ENCODE data around the gene METTL2A. TPM values are rescaled to one million over a fixed set of nuclear protein-coding genes. Genes with fewer than 3 reads are reported as not detected.
"Not testable (repeated sequence)": the region's sequence is repeated elsewhere in the genome, so short reads cannot be mapped to it uniquely, and the experiment has no call there.

The METTL2A gene
- 10 to 100 TPM; 14.7 to 17.4 (median 15.8) TPM for total RNA-seq

DNA sequence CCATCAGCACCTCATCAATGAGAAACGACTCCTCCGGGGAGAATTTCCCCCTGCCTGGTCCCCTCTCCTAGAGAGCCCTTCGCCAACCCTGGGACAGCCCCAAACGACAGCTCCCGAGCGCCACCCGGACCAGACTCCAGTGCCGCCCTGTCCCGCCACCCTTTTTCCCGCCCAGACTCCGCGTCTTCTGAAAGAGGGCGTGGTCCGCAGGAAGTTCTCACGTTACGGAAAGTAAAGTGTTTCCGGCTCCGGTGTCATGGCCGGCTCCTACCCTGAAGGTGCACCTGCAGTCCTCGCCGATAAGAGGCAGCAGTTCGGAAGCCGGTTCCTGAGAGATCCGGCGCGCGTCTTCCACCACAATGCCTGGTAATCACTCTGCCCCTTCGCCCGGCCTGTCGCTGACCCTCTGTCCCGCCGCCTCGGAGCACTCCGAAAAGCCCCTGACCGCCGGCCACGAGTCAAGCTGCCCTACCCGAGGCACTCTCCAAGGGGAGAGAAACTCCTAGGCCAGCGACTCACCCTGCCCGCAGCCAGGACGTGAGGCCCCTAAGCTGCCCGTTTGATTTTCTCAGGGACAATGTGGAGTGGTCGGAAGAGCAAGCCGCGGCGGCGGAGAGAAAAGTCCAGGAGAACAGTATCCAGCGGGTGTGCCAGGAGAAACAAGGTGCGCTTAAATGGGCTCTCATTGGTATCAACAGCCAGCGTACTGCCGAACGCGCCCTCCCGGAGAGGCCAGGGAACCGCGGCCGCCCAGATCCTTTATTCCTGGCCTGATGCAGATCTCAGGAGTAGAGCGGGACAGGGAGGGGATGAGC, at the start of gene METTL2A:
Gene METTL2A, plus strand, starts transcription at position 251 of the 815 bp plus-strand sequence. Its CDS starts 6 bp downstream, at position 257.
- WGBS, 2 donors = 0% methylated on average over 10 to 15 of the region's 58 CpGs
- intact Hi-C loops (cut with DNase I); H3K9me3 ChIP-seq; H3K27me3 ChIP-seq: not testable (repeated sequence)
- Histone ChIP-seq H3K27ac (peak within 1 kb of the TSS; percentile 78 to 87 (median 80)), H3K4me1 (peaks cover 5 to 23% (median 8%) of the 10 kb centered on the region in 3 donors), H3K36me3 (peaks cover 0 to 23% (median 0%) of the 10 kb centered on the region in 3 donors), H3K4me3 (peak within 1 kb of the TSS; percentile 66 to 72 (median 68))
- peak in 3 of 4 donors; percentile 23 to 69 (median 42) for TF ChIP-seq POLR2A (IDR thresholded peaks at IDR 0.05)
- peak in 4 of 6 experiments; percentile 12 to 56 (median 32) for TF ChIP-seq CTCF (IDR thresholded peaks at IDR 0.05)
- DNase-seq = peak; percentile 22

DNA sequence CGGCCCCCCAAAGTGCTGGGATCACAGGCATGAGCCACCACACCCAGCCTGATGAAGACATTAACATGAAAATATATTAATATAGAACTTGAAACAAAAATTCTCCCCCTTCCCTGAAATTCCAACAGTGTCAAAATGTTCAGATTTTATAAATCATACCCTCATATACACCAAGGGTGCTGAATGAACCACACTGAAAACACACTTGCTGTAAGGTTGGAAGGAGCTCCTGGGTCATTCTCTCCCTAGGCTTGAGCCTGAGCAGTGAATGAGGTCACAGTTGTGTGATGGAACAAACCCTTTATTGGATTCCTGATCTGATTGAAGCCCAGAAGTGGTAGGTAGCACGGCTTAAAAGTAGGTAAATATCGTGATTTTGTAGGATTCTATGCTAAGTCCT, 43.4 kb upstream of the METTL2A start, which contains the start of gene EFCAB3:
Gene EFCAB3, plus strand, starts transcription at position 301 of the 400 bp plus-strand sequence. CDS start 2,427 bp downstream, outside the sequence.
- no peak for DNase-seq
- no peak within 1 kb of the TSS for H3K4me3 ChIP-seq
- 84 to 87% methylated on average over 2 to 3 of the region's 3 CpGs for WGBS, 2 donors
- intact Hi-C loops (cut with DNase I) = no loop called here
- TF ChIP-seq CTCF (IDR thresholded peaks at IDR 0.05) = no peak
- no peak for TF ChIP-seq POLR2A (IDR thresholded peaks at IDR 0.05)
- H3K9me3 ChIP-seq = no peaks in the 10 kb centered on the region
- H3K36me3 ChIP-seq = no peaks in the 10 kb centered on the region
- no peak within 1 kb of the TSS for H3K27ac ChIP-seq
- no peaks in the 10 kb centered on the region for H3K4me1 ChIP-seq
- peaks cover 0 to 6% (median 0%) of the 10 kb centered on the region in 4 donors for H3K27me3 ChIP-seq

DNA sequence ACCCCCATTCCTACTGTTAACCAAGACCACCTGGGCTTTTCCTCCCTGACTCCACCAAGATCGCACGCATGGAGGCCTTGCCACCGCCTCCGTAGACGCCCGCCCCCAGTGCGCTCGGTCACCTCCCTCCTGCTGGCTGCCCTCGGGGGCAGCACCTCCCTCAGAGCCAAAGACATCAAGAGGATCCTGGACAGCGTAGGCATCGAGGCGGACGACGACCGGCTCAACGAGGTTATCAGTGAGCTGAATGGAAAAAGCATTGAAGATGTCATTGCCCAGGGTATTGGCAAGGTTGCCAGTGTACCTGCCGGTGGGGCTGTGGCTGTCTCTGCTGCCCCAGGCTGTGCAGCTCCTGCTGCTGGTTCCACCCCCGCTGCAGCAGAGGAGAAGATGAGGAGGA, 42.1 kb upstream of the METTL2A start:
- H3K9me3 ChIP-seq = no peaks in the 10 kb centered on the region
- H3K27ac ChIP-seq = no peak overlapping the region
- H3K4me1 ChIP-seq = no peaks in the 10 kb centered on the region
- H3K27me3 ChIP-seq = peaks cover 0 to 6% (median 0%) of the 10 kb centered on the region in 4 donors
- no peak for DNase-seq
- intact Hi-C loops (cut with DNase I) = no loop called here
- TF ChIP-seq CTCF (IDR thresholded peaks at IDR 0.05) (no peak), POLR2A (IDR thresholded peaks at IDR 0.05) (no peak)
- WGBS, 2 donors = 87 to 89% methylated on average over 14 of the region's 18 CpGs
- no peak overlapping the region for H3K4me3 ChIP-seq
- H3K36me3 ChIP-seq = no peaks in the 10 kb centered on the region

DNA sequence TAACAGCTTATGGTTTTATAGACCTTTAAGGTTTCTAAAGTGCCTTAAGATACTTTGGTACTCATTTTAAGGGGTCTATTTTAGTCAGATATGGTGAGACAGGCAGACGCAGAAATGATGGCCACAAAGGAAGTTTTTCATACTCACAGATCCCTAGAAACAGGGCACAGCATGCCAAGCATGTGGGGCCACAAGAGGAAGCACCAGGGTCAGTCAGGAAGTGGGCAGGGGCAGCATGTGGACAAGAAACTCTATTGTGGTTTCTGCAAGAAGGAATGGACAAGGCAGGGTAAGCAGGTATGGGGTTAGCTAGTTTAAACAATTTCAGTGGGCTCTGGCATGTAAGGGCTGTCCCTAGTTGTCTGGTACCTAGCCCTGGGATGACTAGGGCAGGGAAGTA, 34.8 kb upstream of the METTL2A start:
- H3K27ac ChIP-seq = no peak overlapping the region
- 69 to 77% methylated on average over 1 of the region's 1 CpG for WGBS, 2 donors

More for the DNA sequence above, 34.8 kb upstream of the METTL2A start:
- Histone ChIP-seq H3K9me3 (no peaks in the 10 kb centered on the region), H3K36me3 (no peaks in the 10 kb centered on the region), H3K4me1 (no peaks in the 10 kb centered on the region), H3K27me3 (peaks cover 0 to 10% (median 0%) of the 10 kb centered on the region in 4 donors), H3K4me3 (no peak overlapping the region)
- intact Hi-C loops (cut with DNase I) = no loop called here
- DNase-seq = no peak
- no peak for TF ChIP-seq CTCF (IDR thresholded peaks at IDR 0.05)
- no peak for TF ChIP-seq POLR2A (IDR thresholded peaks at IDR 0.05)

All from esophagus squamous epithelium (tissue), 5 donors.